Adrenal gland (tissue), 12 donors: ENCODE results near the gene TMEM9. TPM values are rescaled to one million over a fixed set of nuclear protein-coding genes. Genes with fewer than 3 reads are reported as not detected.

ENCODE experiments used
- DNase-seq, 7 donors: peaks; one replicate each; pipeline ENCODE4 v3.0.0-alpha.2; 2019 to 2020
- H3K27ac ChIP-seq, 5 donors: fragments of 200-600 bp; sonication (generic) in 4 of 5; 1 replicate in 3 of 5; 2 replicates in 2 of 5; pipeline versions ENCODE4 v1.5.1 to v1.8.0; 2016 to 2020; ENCODE audit warnings: mild to moderate bottlenecking in 1 of 5
- H3K27me3 ChIP-seq: fragments of 200-600 bp; 2 replicates; pipeline ENCODE4 v1.8.0; 2021
- H3K36me3 ChIP-seq, 2 donors: fragments of 200-600 bp; replicated peaks in 1 of 2; 1 replicate in 1 of 2; 2 replicates in 1 of 2; pipeline versions ENCODE4 v1.5.1 to v1.8.0; 2018 to 2022
- H3K4me1 ChIP-seq, 2 donors: fragments of 200-600 bp; replicated peaks in 1 of 2; 1 replicate in 1 of 2; 2 replicates in 1 of 2; pipeline versions ENCODE4 v1.5.1 to v1.8.0; 2018 to 2021
- H3K4me3 ChIP-seq, 4 donors: fragments of 200-600 bp; sonication (generic) in 3 of 4; one replicate each; pipeline ENCODE4 v1.5.1; 2016 to 2018
- H3K9me3 ChIP-seq, 3 donors: fragments of 200-600 bp; sonication (generic) in 1 of 3; replicated peaks in 1 of 3; 1 replicate in 2 of 3; 2 replicates in 1 of 3; pipeline versions ENCODE4 v1.5.1 to v1.8.0; 2016 to 2021
- POLR2A ChIP-seq, 2 donors: fragments of 450-650 bp; IDR thresholded peaks; one replicate each; pipeline ENCODE4 v1.6.1; 2017; ENCODE audit warnings: antibody characterized with exemption in 2 of 2, mild to moderate bottlenecking in 2 of 2, moderate library complexity in 1 of 2
- WGBS, 4 donors: extraction: QIAGEN DNeasy Blood & Tissue Kit in 2 of 4; methylation state at CpG; one replicate each; pipeline versions ENCODE4 v1.1.5 to v1.1.7; 2013 to 2017; 5-methylcytosine and 5-hydroxymethylcytosine counted together
- intact Hi-C, 2 donors: fragments of 100-400 bp; cut with DNase I; formaldehyde crosslinking; loops; one replicate each; pipeline versions ENCODE4 v1.14.1 to v1.15.0; 2022 to 2023
- polyA plus RNA-seq, 3 donors: library from polyadenylated mRNA; stranded (reverse); fragments of 200-250 nt in 2 of 3; fragments of 350-450 nt in 1 of 3; fragmentation: Illumina TruSeq in 1 of 3; extraction: RNeasy Lipid Tissue Mini Kit (QIAGEN cat#74804) in 1 of 3; gene quantifications; one replicate each; pipeline ENCODE4 v1.2.3, GENCODE V29; 2013 to 2014
- total RNA-seq, 9 donors: library from RNA; depleted of rRNA in 4 of 9; stranded (reverse); fragments of >200 nt in 4 of 9; fragments of 120-200 nt in 1 of 9; fragmentation: NEBNext Ultra II Directional in 1 of 9; extraction: Animal tissue kit (Norgen Biotek cat#: 25700) in 1 of 9; gene quantifications; one replicate each; pipeline versions ENCODE4 v1.1.0 to v1.2.4, GENCODE V29; 2013 to 2023
- TF ChIP-seq, protein P1 (sequence below), 6 experiments: fragments of 450-650 bp in 4 of 6; fragments of 200-600 bp in 2 of 6; sonication (generic) in 1 of 6; IDR thresholded peaks; 1 replicate in 5 of 6; 2 replicates in 1 of 6; pipeline versions ENCODE4 v1.5.1 to v1.8.0; 2016 to 2021; ENCODE audit warnings: antibody characterized with exemption in 6 of 6, mild to moderate bottlenecking in 2 of 6, moderate library complexity in 1 of 6
- donor health status: healthy with polysubstance abuse.
- donor health status: Bipolar disorder and iron deficiency.
- donor health status: DM: yes; HTN: yes; CAD: no.
- donor health status: DM: no; HTN: no; CAD: no.
- donor health status: DM: no; HTN: no; CAD: no.
- donor health status: DM: yes; HTN: yes; CAD: no.

TMEM9 gene
- total and polyA plus RNA-seq, 12 donors: 78.5 to 283 (median 127) TPM

GRCh38 chr1:201172999-201173610 is 18.8 kb upstream of the TMEM9 start:
- DNase-seq: no peak
- WGBS, 4 donors: 90 to 94% (median 93%) methylated on average over 4 of the region's 4 CpGs
- TF ChIP-seq POLR2A (IDR thresholded peaks at IDR 0.05): no peak
- TF ChIP-seq, protein P1, sequence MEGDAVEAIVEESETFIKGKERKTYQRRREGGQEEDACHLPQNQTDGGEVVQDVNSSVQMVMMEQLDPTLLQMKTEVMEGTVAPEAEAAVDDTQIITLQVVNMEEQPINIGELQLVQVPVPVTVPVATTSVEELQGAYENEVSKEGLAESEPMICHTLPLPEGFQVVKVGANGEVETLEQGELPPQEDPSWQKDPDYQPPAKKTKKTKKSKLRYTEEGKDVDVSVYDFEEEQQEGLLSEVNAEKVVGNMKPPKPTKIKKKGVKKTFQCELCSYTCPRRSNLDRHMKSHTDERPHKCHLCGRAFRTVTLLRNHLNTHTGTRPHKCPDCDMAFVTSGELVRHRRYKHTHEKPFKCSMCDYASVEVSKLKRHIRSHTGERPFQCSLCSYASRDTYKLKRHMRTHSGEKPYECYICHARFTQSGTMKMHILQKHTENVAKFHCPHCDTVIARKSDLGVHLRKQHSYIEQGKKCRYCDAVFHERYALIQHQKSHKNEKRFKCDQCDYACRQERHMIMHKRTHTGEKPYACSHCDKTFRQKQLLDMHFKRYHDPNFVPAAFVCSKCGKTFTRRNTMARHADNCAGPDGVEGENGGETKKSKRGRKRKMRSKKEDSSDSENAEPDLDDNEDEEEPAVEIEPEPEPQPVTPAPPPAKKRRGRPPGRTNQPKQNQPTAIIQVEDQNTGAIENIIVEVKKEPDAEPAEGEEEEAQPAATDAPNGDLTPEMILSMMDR (IDR thresholded peaks at IDR 0.05): no peak
- Histone ChIP-seq H3K36me3 (no peaks in the 10 kb centered on the region), H3K27me3 (no peaks in the 10 kb centered on the region), H3K4me1 (peaks cover 7 to 9% of the 10 kb centered on the region in 2 donors), H3K27ac (no peak overlapping the region), H3K4me3 (no peak overlapping the region), H3K9me3 (no peaks in the 10 kb centered on the region)
- intact Hi-C loops: no loop called here

DNA sequence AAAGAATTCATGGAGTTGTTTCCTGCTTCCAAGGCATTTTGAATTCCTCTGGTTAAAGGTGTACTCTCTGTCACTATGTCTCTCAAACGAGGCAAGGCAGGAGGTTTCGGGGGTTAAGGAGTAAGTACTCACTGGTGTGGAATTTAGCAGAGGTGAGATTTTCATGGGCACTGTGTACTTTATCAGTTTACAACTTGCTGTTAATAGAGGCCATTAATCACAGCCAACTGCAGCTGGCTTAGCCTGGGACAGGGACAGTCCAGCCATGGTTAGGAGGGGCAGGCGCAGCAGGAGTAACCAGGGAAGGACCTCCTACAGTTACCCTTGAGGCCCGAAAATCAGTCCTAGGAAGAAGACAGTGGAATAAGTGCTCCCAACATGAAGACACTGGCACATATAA is 18.1 kb upstream of the TMEM9 start:
- H3K4me1 ChIP-seq: peaks cover 7 to 9% of the 10 kb centered on the region in 2 donors
- no peak overlapping the region for H3K27ac ChIP-seq
- H3K9me3 ChIP-seq: no peaks in the 10 kb centered on the region
- H3K36me3 ChIP-seq: no peaks in the 10 kb centered on the region
- H3K4me3 ChIP-seq: no peak overlapping the region
- no peaks in the 10 kb centered on the region for H3K27me3 ChIP-seq
- WGBS, 4 donors: 85 to 89% (median 87%) methylated on average over 4 of the region's 4 CpGs
- DNase-seq: no peak
- no peak for TF ChIP-seq POLR2A (IDR thresholded peaks at IDR 0.05)
- TF ChIP-seq, protein P1 (IDR thresholded peaks at IDR 0.05): no peak
- intact Hi-C loops: no loop called here

DNA sequence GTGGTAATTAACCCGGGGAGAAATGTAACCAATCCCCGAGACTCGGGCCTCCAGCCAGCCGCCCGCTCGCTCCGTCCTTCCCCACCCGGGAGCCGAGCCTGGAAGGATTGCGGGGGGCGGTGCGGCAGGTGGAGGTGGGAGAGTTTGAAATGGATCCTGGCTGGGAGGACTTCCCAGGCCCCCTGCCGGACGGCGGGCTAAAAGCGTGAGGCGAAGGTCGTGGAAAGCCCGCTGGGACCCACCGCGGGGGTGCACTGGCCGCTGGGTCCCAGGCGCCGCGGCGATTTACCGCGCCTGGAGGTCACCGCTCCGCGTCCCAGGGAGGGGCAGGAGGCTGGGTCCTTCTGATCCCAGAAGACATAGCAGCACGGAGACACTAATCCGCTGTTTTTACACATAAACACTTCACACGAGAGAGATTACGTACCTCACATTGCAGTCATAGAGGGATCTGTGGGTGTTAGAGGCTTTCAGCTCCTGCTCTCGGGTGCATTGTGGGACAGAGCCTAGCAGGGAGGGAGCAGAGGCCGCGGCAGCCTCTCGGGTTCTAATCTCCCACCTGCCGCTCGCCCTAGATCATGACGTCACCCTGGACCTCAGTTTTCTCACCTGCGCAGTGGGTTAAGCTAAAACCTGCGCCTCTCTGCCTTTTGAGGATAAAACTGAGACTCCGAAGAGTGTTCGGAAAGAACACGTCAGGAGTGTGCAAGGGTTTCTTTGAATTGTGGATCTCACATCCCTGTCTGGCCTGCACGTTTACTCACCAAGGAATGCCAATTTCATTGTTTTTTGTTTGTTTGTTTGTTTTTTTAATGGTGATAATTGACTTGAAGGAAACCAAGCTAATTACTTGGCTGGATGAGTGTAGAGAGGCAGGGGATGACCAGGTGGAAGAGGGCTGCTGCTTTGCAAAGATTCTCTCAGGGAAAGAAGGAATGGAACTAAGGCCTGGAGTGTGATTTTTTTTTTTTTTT is 17.1 kb upstream of the TMEM9 start:
- H3K4me1 ChIP-seq: peaks cover 7 to 9% of the 10 kb centered on the region in 2 donors
- H3K27me3 ChIP-seq: no peaks in the 10 kb centered on the region
- peak overlapping the region in 3 of 4 donors; percentile 49 to 95 (median 84) for H3K4me3 ChIP-seq
- no peaks in the 10 kb centered on the region for H3K36me3 ChIP-seq
- peak overlapping the region; percentile 14 to 95 (median 89) for H3K27ac ChIP-seq
- intact Hi-C loops: no loop called here
- DNase-seq: peak in 5 of 7 donors; percentile 33 to 64 (median 48)
- WGBS, 4 donors: 8 to 20% (median 14%) methylated on average over 18 to 48 of the region's 48 CpGs
- no peaks in the 10 kb centered on the region for H3K9me3 ChIP-seq
- TF ChIP-seq, protein P1 (IDR thresholded peaks at IDR 0.05): peak in 4 of 6 experiments; percentile 1 to 62 (median 35)
- TF ChIP-seq POLR2A (IDR thresholded peaks at IDR 0.05): no peak

- intact Hi-C loops: no loop called here
- Histone ChIP-seq H3K4me1 (peaks cover 7 to 9% of the 10 kb centered on the region in 2 donors), H3K4me3 (peak overlapping the region in 3 of 4 donors; percentile 49 to 95 (median 84)), H3K36me3 (no peaks in the 10 kb centered on the region), H3K27me3 (no peaks in the 10 kb centered on the region), H3K9me3 (no peaks in the 10 kb centered on the region), H3K27ac (peak overlapping the region; percentile 14 to 95 (median 89))
- TF ChIP-seq POLR2A (IDR thresholded peaks at IDR 0.05): peak; percentile 83 to 90
- TF ChIP-seq, protein P1 (IDR thresholded peaks at IDR 0.05): peak in 2 of 6 experiments; percentile 14 to 24
- 4 to 11% (median 7%) methylated on average over 6 to 26 of the region's 26 CpGs for WGBS, 4 donors
- DNase-seq: peak; percentile 95 to 98 (median 97)
Measured at GRCh38 chr1:201170533-201171062, 16.3 kb upstream of the TMEM9 start.
